HL-60/S4 (cell line): ENCODE data around the gene IRAG1.
"Not testable (repeated sequence)": the region's sequence is repeated elsewhere in the genome, so short reads cannot be mapped to it uniquely, and the experiment has no call there.

ENCODE experiments used
- in situ Hi-C: fragments of 300-500 bp; cut with MboI; formaldehyde crosslinking; loops from 2 replicates; pipeline ENCODE4 v1.14.3; 2022; ENCODE audit warnings: low sequenced_read_pairs

Gene IRAG1

DNA sequence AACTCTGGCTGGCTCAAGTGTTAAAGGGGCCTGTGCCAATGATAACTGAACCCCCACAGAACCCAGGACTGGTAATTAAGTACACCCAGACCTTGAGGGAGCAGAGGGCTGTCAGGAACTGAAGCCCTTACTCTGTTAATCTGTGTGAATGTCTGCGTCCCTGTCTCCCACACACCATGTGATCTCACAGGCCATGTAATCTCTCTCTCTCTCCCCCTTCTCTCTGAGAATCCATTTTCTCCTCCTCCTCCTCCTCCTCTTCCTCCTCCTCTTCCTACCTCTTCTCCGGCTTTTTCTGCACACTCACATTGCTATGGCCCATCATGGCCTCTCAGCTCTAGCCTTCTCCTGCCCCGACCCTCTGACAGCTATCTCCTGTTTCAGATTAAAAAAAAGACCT lies 14.6 kb upstream of the IRAG1 start:
- in situ Hi-C loops, result no loop called here

DNA sequence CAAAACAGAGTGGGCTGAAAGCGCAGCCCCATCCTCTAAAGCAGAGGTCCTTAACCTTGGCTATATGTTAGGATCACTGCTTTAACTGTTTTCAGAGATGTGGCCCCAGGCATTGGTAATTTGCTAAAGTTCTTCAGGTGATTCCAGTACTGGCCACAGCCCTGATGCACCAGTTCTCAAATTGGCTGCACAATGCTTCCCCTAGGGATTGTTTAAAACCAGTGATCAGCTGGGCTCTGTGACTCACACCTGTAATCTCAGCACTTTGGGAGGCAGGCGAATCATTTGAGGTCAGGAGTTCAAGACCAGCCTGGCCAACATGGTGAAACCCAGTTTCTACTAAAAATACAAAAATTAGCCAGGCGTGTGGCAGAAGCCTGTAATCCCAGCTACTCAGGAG lies 8.4 kb upstream of the IRAG1 start:
- in situ Hi-C loops, result no loop called here

DNA sequence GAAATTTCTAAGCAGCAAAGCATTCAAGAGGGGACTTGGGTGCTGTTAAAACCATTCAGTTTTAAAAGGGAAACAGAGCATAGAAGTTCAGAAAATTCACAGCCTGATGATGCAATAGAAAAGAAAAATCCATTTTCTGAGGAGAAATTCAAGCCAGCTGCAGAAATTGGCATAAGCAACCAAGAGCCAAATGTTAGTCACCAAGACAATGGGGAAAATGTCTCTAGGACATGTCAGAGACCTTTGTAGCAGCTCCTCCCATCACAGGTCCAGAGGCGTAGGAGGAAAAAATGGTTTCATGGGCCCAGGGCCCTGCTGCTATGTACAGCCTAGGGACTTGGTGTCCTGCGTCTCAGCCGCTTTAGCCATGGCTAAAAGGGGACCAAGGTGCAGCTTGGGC lies 5.5 kb upstream of the IRAG1 start:
- in situ Hi-C loops, result no loop called here

DNA sequence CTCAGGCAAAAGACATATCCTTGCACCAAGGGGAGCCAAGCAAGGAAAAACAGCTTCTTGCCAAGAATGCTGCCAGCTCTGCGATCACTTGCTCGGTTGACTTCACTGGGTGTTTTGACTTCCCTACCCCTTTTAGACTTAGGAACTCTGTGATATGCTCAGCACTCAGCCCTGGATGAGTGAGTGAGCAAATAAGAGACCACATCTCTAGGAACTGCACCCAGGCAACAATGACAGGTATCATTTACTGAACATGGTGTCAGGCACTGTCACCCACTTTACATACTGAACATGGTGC lies 3.7 kb upstream of the IRAG1 start:
- in situ Hi-C loops, result no loop called here

DNA sequence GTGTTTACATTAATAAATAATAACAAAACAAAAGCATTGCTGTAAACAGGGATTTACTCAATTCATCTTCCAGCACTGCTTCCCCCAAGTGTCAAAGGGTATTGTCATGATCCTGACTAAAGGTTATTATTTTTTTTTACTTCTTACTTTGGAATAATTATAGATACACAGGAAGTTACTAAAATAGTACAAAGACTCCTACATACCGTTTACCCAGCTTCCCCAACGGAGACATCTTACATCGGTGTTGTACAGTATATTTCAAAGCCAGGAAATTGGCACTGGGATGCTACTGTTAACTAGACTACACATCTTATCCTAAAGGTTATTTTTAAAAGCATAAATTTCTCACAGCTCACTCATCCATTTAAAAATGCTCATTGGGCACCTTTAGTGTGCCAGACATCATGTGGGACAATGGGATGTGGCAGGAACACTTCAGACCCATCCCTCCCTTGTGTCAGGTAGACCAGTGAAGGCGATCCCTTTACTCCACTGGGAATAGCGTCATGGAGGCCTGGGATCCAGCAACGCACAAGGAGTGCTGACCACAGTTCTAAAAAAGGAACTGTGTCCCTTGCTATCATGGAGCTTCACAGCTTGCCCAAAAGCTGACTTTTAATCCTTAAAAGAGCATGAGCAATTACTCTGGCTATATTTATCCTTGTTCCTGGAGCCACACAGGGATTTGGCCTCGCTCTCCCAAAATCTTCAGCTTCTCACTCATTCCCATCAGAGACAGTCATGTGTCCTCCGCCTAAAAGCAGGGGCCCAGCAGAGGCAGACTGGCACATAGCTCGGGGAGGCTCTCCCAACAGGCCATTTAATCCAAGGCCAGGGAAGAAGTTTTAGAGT lies 3.1 kb upstream of the IRAG1 start:
- in situ Hi-C loops, result no loop called here

DNA sequence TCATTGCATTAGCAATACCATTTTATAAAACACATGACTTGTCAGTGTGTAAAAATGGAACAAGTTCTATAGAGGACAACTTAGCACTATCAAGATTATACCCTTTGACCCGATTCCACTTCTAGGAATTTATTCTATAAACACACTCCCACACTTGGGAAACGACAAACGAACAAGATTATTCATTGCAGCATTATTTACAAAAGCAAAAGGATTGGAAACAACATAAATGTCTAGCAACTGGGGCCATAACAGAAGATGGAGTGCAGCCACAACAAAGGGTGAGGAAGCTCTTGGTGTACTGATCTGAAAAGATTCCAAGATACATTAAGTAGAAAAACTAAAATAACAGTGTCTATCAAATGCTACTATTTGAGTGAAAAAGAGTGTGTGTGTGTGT lies 2.3 kb upstream of the IRAG1 start:
- in situ Hi-C loops, result no loop called here

DNA sequence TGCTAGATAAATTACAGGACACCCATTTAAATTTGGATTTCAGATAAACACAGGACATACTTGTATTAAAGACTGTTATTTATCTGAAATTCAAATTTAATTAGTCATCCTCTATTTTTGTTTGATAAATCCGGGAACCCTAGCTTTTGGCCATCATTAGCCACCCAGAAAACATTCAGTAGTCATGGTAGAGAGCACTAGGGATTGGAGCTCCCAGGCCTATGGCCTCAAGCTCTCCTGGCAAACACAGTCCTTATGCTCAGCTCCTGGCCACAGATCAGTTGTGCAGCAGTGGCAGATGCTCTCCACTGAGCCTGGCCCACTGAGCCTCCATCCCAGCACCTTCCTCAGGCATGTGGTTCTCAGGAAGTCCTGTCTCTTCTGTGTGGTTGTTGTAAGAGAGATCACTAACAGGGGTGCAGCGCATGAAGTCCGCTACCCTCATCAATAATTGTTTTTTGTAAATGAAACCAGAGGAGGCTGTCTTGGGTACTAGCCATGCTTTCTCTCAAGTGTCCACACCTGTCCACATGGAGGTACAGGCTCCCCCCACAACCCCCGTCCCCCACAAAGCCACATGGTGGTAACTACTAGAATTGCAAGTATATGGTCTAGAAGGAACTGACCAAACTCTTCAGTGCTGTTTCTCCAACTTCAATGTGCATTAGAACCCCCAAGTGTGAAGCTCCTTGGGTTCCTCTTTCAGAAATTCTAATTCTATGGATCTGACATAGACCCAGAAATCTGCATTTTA lies 1.1 kb upstream of the IRAG1 start:
- in situ Hi-C loops, result no loop called here

DNA sequence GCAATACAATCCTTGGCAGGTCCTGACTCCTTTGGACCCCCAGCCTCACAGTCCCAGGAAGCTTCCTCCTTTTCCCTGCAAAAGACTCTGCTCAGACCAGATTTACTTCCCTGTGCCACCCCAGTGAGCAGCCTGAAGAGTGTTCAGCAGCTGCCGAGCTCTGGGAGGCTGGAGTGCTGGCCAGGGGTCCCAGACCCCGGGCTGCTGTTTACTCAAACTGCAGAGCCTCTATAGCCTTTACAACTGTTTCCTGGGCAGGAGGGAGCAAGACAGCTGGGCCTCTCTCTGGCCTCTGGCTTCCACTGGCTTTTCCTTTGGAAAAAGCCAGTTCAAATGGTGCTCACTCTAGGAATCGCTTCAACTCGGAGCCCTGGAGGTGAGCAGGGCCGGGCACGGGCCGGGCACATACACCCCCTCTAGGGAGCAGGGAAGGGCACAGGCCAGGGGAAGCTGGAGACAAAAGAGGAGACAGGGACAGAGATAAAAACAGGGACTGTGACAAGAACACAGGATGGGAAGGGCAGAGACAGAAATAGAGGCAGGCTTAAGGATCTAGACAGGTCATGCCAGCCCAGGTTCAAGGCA lies 932 bp downstream of the IRAG1 start:
- in situ Hi-C loops, result no loop called here

DNA sequence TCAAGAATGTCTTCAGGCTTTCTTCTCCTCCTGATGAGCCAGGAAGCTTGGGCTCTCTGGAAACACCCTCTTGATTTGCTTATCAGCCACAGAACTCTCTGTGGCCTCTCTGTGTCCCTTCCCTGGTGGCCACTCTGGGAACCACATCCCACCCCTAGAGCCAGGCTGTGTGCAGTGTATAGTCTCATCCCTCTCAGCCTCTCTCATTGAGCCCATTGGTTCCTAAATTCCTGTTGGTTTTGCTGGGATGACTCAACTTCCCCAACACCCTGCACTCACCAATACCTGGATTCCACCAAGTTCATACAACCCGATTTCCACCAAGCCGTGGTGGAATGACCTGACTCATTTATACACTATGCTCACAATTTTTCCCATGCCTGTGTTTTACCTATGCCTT lies 5.2 kb downstream of the IRAG1 start:
- in situ Hi-C loops, result no loop called here

DNA sequence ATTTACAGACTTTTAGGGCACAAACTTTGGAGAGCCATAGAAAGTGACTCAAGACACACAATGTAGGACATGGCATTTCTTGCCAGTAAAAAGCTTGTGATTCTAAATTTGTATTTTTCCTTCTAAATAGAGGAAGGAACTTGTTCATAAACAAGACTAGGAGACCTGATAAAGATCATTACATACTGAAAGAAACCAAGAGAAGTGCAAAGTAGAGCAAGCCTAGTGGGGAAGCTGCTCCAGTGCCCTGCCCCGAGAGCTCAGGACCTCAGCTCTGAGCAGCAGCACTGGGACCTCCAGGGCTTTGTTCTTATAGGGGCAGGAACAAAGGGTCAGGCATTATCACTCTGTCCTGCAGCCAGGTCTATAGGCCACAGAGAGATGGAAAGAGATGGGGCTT lies 7.2 kb downstream of the IRAG1 start:
- in situ Hi-C loops, result no loop called here

DNA sequence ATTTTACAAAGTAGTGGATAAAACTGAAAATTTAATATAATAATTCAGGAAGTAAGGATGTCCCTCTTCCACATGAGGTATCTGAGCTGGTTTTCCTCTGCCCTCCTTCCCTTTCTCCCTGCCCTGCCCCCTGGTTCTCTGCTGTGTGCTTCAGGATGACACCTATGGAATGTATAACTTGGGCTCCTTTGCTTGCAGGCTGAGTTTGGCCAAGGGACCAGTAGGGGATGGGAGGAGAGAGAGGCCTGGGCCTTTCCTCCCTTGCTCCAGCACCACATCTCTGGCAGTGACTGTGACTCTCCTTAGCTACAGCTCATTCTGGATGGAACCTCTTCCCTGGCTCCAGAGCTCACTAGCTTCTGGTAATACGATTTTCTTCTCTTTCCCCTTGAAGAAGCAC lies 10.1 kb downstream of the IRAG1 start:
- in situ Hi-C loops, result no loop called here

DNA sequence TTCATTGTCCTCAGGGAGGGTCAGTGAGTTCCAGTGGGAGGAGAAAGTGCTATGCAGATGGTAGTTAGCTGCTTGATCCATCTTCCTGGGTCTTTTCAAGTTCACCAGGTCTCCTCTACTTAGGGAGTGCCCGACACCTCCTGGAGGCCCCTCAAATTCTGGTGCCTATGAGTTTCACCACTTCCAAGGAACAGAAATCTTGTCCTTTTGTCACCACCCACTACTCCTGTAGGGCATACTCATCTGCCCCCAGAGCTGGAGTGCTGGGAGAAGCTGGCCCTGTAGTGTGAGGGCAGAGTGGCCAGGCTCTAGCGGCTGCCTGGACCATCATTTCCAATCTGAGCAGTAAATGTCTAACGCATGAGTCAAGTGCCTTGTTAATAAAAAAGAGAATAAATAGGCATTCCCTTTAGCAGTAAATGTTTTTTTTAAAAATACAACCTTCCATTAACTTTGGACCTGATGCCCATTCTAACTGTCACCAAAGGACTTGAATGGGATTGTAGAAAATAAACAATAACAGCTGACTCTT lies 12.5 kb downstream of the IRAG1 start:
- in situ Hi-C loops, result no loop called here

DNA sequence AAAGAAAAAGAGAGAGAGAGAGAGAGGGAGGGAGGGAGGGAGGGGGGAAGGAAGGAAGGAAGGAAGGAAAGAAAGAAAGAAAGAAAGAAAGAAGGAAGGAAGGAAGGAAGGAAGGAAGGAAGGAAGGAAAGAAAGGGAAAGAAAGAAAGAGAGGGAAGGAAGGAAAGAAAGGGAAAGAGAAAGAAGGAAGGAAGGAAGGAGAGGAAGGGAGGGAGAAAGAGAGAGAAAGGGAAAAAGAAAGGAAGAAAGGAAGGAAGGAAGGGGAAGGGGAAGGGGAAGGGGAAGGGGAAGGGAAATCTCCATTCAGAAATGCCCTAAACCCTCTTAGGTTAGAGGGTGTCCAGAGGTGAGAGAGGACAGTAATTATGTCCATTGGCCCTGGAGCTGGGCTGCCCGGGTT lies 13.3 kb downstream of the IRAG1 start:
- in situ Hi-C loops, result not testable (repeated sequence)

DNA sequence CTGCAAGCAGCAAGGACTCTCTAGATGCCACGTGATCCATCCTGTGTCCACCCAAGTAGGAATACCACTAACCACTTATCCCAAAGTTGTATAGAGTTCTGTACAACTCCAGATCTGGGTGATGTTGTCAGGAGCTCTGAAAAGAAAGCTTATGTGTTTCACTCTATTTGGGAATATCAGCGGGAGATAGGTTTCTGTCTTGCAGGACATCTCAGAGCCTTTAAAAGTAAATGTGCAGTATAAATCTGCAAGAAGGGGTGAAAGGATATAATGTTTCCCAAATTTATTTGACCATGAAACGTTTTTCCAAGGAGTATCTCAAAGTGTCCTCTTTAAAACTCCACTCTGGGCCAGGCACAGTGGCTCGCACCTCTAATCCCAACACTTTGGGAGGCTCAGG lies 13.9 kb downstream of the IRAG1 start:
- in situ Hi-C loops, result no loop called here

DNA sequence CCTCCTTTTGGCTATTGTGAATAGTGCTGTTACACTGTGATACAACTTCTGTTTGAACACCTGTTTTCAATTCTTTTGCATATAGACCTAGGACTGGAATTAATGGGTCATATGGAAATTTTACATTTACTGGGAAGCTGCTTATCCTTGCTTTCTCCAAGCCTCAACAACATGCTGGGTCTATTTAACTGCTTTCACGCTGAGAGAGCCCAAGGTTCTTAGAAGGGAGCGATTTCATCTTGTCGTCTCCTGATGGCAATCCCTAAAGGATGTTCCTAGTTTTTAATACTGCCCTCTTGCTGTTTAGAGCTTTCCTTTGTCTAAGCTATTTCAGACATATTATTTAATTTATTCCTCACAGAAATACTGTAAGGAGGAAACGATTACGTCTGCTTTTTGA lies 15.5 kb downstream of the IRAG1 start:
- in situ Hi-C loops, result no loop called here

DNA sequence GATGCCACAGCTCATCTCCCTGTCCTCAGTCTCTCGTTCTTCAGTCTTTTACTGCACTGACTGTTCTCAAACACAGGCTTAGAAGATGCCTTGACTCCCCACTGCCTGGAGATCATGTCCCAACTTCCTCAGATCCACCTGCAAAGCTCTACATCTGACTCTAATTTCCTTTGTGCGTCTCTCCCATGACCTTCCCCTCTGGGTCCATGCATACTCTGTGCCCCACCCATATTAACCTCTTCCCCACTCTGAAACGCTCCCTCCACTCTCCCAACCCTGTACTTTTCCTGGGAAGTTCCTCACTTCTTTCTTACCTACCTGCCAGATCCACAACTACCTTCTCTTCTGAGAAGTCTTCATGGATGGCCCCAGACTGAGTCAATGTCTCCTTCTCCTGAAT lies 16.6 kb downstream of the IRAG1 start:
- in situ Hi-C loops, result no loop called here

DNA sequence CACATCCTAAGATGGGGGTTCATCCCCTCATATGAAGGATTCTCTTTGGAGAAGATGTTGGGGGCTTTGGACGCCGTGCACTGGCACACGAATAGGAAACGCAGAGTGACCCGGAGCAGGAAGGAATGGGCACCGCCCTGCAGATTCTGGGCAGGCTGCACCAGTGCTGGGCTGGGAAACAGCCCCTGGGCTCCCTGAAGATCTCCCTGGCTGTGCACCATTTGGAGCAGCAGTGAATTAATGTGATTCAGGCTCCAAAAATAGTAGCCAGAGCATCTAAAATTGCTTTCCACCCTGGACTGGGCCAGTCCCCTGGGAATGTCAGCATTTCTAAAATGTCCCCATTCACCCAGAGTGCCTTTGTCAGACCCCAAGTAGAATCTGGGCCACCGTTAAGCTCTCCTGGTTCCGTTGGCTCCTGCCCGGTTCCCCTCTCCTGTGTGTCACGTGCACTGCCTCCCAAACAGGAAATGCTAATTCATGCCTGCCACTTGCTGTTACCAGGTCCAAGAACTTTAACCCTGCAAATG lies 18.6 kb downstream of the IRAG1 start:
- in situ Hi-C loops, result no loop called here

DNA sequence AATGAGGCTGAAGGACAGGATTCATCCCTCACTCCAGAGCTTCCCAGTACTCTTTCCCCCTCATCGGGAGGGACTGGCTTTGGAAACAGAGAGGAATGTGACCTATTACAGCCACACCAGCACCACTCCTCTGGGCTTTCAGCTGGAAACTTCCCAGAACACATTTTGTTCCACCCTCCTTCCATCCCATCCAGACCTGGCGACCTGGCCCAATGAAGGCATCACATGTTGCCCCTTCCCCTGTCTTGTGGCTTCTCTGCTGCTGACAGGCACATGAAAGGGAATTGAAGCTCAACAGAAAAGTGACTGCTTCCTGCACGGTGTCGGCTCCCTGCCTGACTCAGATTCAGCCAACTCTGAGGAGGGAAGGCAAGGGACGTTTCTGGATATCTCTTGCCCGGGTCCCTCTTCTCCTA lies 19.1 kb downstream of the IRAG1 start:
- in situ Hi-C loops, result no loop called here

DNA sequence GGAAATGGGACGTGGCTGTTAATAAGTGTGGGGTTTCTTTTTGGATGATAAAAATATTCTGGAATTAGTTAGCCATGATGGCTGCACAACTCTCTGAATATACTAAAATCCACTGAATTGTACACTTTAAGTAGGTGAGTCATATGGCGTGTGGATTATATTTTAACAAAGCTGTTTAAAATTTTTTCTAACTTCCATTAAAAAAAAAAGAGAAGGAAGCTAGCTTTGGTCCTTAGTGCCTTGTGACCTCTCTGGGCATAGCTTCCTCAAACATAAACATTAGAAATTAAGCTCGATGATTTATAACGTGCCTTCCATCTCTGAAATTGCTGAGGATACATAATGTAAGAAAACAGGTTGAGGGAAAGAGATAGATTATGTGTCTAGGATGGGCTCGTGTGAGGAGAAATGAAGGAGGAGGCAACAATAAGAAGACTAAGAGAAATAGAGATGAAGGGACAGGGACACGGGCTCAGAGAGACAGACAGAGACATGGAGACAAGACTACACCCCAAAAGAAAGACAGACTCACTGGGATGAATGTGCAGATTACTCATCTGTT lies 20.0 kb downstream of the IRAG1 start:
- in situ Hi-C loops, result no loop called here

DNA sequence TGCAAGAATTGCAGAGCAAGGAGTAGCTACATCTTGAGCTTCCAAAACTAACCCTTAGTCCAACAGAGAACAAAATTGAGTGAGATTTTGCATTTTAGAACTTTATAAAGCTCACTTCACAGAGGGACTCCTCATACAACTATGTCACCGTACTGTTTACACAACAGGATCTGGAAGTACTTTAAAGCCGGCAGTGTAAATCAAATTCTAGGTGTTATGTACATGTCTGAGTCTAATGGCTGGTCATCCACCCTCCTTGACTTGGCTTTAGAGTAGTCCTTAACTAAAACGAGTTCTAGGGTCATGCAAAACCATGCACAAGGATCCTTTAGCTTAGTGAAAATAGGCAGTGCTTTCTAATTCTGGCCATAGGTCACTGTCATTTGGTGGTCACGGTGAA lies 23.5 kb downstream of the IRAG1 start:
- in situ Hi-C loops, result no loop called here

DNA sequence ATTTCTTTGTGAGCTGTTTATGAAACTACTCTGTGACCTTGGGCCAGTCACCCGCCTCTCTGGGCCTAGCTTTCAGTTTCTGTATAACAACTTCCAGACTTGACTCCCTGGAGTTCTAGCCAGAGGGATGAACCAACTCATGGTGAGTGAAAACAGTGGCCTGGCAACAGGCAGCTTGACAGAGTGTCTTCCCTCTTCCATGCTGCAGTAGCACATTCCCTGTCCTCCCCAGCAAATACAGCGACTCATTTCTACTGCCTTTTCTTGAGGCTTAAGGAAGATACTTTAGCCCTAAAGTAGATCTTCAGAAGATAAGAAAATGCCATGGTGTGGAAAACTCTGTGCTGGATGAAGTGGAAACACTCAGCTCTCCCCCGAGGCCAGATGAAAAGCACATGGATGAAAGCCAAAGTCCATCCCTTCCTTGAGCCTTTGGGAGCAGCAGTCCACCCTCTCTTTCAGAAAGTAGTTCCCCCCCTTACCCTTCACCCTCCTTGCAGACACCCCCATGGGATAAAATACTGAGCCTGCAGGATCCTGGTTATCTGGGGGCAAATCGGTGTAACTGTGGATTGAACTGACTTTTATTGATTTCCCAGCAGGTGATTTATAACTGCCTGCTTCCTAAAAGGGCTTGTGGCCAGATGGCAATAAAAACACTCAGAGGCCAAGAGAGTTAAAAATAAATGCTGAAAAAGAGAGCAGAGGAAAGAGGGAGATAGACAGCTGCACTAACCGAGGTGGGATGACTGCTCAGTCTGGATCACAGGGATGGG lies 24.1 kb downstream of the IRAG1 start:
- in situ Hi-C loops, result no loop called here
